GM21515 (cell line): ENCODE measurements around the gene SELENOM.
"Not testable (repeated sequence)": the region's sequence is repeated elsewhere in the genome, so short reads cannot be mapped to it uniquely, and the experiment has no call there.

Source experiments
- ATAC-seq: cut with Tn5 transposase; IDR thresholded peaks from one replicate; pipeline ENCODE4 v1.9.1; 2021; ENCODE audit not compliant: unreplicated experiment

SELENOM gene

DNA sequence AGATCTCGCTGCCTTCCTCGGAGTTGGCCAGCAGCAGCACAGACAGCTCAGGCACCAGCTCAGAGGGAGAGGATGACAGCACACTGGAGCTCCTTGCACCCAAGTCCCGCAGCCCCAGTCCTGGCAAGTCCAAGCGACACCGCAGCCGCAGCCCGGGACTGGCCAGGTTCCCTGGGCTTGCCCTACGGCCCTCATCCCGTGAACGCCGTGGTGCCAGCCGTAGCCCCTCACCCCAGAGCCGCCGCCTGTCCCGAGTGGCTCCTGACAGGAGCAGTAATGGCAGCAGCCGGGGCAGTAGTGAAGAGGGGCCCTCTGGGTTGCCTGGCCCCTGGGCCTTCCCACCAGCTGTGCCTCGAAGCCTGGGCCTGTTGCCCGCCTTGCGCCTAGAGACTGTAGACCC is 26.5 kb upstream of the SELENOM start:
- ATAC-seq, result no peak

DNA sequence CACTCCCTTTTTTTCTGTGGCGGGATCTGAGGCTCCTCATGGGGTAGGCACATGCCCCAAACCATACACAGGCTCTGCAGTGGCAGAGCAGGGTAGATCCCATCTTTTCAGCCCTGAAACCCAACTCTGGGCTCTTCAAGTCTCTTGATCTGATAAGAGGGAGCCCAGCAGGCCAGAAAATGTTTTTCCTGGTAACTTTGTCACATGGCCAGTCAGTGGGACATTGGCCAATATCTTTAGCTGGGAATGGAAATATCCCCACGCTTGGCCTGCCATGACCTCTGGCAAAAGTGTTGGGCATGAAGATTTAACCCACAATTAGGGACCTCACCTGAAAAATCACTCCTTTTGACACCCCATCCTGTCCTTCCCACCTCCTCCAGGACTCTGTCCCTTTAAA is 23.5 kb upstream of the SELENOM start:
- no peak for ATAC-seq

DNA sequence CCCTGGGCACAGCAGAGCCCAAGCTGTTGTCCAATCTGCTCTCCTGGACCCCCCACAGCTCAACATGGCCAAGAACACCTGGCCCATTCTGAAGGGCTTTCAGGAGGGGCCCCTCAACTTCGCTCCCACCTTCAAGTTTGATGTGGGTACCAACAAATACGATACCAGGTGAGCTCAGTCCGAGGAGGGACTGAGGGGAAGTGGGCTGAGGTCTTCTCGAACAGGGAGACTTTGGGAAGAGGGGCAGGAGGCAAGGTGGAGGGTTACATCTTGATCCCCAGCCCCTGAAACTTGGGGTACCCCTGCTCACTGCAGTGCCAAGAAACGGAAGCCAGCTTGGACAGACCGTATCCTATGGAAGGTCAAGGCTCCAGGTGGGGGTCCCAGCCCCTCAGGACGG is 20.8 kb upstream of the SELENOM start:
- ATAC-seq, result no peak

DNA sequence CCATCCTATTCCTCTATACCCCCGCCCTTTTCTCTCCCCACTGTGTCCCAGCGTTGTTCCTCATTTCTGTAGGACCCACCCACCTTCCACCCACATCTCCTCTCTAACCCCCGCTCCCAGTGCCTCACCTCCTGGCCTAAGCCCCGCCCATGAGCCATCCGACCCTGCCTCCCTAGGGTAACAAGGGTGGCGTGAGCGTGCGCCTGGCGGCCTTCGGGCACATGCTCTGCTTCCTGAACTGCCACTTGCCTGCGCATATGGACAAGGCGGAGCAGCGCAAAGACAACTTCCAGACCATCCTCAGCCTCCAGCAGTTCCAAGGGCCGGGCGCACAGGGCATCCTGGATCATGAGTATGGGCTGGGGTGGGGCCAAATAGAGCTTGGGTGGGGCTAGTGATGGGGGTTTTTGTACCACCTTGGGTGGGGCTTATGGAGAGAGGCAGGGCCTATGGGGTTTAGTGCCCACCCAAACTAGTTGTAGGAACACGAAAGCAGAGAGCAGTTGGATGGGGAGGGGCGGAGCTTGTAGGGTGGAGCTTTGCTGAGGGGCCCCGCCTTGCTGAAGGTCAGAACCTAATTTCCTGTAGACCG is 19.9 kb upstream of the SELENOM start:
- ATAC-seq, result no peak

DNA sequence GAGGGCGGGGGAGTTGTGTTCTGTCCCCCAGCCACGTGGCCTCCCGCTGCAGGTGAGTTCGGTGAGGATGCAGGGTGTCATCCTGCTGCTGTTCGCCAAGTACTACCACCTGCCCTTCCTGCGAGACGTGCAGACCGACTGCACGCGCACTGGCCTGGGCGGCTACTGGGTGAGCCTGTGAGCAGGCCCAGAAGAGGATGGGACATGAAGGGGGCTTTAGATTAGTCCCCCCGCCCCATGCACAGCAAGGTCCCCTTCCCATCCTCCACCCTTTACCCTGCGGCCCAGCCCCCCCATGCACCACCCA is 19.5 kb upstream of the SELENOM start:
- ATAC-seq, result no peak

DNA sequence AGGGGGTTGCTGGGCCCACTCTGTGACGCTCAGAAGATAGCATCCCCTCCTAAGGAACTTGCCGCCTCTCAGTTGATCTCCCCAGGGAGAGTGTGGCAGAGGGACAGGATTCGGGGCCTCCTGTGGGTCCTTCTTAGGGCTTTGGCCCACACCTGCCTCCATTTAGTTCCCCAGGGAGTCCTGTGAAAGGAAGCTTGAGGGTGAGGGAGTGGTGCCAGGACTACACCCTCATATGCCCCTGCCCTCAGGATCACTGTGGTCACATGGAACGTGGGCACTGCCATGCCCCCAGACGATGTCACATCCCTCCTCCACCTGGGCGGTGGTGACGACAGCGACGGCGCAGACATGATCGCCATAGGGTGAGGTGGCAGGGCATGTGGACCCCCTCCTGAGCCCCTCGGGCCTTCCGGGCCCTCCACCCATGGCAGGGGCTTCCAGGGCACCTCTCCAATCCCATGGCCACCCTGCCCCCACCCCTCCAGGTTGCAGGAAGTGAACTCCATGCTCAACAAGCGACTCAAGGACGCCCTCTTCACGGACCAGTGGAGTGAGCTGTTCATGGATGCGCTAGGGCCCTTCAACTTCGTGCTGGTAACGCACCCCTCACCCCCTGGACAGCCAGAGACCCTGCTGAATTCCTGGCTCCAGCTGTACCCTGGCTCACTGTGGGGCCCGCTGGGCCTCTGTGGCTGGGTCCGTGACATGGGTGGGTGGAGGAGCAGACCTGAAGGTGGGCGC is 18.9 kb upstream of the SELENOM start:
- ATAC-seq, result no peak

DNA sequence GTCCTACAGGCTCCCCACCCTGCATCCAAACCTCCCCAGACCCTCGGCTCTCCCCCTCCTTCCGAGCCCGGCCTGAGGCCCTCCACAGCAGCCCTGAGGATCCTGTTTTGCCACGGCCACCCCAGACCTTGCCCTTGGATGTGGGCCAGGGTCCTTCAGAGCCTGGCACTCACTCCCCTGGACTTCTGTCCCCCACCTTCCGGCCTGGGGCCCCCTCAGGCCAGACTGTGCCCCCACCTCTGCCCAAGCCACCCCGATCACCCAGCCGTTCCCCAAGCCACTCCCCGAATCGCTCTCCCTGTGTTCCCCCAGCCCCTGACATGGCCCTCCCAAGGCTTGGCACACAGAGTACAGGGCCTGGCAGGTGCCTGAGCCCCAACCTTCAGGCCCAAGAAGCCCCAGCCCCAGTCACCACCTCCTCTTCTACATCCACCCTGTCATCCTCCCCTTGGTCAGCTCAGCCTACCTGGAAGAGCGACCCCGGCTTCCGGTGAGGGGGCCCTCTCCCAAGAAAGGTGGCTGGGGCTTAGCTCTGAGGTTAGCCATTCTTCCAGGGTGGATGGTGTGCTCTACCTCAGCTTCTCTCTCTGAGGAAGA is 18.3 kb upstream of the SELENOM start:
- no peak for ATAC-seq

DNA sequence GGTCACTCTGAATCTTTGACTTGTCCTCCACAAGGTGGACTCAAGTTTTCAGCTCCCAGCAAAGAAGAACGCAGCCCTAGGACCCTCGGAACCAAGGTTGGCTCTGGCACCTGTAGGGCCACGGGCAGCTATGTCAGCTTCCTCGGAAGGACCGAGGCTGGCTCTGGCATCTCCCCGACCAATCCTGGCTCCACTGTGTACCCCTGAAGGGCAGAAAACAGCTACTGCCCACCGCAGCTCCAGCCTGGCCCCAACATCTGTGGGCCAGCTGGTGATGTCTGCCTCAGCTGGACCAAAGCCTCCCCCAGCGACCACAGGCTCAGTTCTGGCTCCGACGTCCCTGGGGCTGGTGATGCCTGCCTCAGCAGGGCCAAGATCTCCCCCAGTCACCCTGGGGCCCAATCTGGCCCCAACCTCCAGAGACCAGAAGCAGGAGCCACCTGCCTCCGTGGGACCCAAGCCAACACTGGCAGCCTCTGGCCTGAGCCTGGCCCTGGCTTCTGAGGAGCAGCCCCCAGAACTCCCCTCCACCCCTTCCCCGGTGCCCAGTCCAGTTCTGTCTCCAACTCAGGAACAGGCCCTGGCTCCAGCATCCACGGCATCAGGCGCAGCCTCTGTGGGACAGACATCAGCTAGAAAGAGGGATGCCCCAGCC is 17.6 kb upstream of the SELENOM start:
- no peak for ATAC-seq

DNA sequence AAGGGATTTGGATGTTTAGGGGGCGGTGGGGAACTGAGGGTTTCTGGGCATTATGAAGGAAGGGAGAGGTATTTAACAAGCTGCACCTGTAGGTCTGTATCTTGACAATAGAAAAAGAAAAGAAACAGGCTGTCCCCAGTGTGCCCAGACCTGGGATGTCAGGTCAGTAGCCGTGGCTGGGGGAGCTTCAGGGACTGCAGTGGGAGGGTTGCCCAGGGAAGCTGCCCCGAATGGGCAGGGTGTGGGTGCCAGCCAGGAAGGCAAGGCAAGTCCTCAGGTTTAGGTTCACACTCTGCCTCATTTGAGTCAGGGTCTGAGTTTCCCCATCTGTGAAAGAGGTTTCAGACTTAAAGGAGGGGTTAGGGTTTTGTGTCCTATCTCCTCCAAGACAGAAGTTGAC is 16.9 kb upstream of the SELENOM start:
- no peak for ATAC-seq

DNA sequence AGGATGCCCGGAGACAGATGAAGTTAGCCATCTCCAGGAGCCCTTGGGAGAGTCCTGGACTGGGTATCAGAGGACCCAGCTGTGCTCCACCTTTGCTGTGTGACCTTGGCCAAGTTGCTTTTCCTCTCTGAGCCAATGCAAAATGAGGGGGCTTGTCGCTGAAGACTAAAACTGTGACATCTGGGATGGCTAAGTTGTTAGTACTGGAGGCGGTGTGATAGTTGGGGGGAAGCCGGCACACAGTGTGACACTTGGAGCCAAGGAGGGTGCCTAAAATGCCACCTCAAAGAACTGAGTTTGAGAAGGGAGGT is 15.9 kb upstream of the SELENOM start:
- no peak for ATAC-seq

DNA sequence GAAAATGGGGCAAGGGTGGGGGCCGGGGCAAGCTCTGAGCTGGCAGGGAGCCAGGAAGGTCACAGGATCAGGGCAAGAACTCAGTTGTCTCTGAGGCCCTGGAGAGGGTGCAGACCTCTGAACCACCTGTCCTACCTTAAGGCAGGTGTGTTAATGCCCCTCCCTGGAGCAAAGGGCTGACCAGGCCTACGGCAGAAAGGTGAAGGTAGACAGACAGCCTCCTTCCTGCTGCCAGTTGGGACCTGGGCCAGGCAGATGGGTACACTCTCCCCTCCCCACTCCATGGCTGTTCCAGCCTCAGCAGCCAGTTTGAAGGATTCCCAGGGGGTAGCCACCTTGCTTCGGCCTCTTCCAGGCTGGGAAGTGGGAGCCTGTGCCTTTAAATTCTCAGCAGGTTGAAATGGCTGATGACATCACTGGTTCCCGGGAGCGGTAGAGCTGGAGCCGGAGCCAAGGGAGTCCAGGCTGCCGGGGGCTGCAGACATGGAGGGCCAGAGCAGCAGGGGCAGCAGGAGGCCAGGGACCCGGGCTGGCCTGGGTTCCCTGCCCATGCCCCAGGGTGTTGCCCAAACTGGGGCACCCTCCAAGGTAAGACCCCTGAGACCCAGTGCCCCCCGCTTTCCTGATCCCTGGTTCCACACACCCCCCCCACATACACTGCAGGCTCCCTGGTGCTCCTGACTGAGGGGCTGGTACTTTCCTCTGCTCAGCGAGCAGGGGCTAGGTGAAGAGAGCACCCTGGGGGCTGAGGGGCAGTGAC is 15.3 kb upstream of the SELENOM start, which contains the start of gene INPP5J:
Gene INPP5J (plus strand): TSS at position 435 of the 760 bp plus-strand sequence. CDS start 49 bp downstream, at position 484.
- no peak for ATAC-seq

DNA sequence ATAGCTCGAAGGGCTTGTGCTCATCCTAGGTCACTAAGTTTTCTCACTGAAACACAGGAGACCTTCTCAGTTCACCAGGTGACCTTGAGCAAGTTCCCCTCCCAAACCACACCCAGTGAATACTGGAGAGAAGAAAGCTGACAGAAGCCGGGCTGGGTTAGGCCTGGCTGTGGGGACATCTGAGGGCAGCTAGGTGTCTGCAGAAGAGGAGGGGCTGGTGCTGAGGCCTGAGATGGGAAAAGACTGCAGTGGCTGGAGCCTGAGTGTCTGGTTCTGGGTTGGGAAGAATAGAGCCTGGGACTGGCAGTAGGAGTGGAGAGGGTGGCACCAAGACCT is 14.8 kb upstream of the SELENOM start:
- no peak for ATAC-seq

DNA sequence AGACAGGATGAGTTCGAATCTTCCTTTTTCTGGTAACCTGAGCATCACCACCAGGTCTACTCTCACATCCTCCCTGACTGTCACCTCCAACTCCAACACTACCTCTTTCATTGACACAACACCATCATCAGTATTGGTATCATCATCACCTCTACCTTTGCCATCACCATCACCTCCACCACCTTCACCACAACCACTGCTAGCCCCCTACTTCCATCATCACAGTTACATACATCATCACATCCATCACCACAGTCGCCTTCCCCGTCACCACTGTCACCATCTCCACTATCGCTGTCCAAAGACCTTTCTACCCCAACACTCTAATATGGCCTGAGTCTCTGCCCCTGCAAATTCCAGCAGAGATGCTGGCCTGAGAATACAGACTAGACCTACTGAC is 14.0 kb upstream of the SELENOM start:
- no peak for ATAC-seq

DNA sequence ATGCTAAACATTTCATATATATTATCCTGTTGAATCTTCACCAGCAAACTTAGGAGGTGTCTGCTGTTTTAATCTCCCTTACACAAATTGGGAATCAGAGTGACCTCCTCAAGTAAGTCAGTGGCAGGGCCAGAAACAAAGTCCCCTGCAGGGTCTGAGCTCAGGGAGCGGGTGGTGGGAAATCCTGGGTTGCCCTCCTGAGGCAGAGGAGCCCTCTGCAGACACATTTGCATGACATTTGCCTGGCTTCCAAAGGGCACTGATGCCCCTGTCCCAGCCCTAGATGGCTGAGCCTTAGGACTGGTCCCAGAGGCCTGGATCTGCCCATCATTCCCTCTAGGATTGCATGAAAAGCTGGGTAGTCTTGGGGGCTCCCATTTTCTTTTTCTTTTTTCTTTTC is 13.3 kb upstream of the SELENOM start:
- no peak for ATAC-seq

DNA sequence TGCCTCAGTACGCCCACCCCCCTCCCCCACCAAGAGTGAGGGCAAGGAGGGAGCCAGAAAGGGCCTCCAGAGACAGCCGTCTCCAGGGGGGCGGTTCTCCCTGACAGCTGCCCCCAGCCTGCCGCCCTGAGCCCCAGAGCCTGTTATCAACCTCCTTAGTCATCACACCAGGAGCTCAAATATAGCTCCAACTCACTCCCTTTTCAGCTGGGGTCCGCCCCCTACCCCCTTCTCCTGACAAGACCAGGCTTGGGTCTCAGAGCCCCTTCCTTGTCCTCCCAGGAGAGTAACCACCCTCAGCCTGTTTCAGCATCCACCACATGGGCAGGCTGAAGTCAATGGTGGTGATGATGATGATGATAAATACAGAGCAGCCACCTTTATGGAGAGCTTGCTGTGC is 12.9 kb upstream of the SELENOM start:
- ATAC-seq, result no peak

DNA sequence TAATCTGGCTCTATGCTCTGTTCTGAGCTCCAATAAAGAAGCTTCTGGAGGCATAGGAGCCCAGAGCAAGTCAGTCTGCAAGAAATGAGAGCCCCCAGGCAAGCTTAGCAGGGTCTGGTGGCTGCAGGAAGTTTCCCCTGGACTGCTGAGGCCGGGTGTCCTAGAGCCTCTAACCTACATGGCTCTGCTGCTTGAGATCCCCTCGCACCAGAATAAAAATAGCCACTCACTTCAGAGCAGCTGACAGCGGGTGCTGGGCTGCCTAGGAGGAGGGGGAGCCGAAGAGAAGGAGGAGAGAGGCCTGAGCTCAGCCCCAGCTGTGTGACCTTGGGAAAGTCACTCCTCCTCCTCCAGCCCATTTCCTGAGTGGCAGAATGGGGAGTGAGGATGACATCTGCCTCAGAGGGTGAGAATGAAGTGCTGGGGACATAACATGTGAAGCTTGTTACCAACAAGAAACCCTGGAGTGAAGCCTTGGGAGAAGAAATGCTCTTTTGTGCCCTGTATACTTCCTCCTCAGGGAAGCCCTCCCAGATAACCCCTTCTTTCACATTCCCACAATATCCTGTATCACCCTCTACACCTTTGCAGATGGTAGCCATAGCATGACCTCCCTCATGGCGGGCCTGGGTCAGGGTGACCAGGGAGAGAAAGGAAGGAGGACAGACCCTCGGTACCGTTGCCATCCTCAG is 11.8 kb upstream of the SELENOM start:
- ATAC-seq, result no peak

DNA sequence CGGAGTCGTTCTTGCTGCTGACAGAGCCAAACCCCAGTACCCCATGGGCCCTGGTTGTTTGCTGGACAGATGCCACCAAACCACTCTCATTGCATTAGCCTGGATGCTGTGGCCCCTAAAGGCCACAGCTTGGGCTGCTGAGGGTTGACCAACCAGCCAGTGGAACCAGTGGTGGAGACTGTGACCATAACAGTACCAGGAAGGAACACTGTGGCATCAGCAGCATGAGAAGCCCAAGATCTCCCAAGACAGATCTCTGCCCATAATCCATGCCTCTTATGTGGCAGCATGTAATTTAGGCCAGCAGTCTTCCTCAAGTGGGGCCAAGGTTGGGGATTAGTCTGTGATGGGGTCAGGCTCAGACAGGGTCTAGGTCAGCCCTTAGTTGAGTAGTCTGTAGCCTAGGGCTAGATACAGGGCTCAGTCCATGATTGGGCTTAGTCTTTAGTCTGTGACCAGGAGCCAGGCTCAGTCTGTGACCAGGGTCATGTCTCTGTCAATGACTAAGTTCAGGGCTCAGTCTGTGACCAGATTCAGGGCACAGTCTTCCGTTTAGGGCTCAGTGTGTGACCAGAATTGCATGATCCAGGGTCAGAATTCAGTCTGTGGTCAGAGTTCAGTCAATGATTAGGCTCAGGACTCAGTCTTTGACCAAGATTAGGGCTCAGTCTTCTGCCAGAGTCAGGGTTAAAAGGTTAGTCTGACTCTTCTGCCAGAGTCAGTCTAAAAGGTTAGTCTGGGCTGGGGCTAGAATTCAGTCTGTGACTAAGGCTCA is 10.9 kb upstream of the SELENOM start:
- ATAC-seq, result no peak

DNA sequence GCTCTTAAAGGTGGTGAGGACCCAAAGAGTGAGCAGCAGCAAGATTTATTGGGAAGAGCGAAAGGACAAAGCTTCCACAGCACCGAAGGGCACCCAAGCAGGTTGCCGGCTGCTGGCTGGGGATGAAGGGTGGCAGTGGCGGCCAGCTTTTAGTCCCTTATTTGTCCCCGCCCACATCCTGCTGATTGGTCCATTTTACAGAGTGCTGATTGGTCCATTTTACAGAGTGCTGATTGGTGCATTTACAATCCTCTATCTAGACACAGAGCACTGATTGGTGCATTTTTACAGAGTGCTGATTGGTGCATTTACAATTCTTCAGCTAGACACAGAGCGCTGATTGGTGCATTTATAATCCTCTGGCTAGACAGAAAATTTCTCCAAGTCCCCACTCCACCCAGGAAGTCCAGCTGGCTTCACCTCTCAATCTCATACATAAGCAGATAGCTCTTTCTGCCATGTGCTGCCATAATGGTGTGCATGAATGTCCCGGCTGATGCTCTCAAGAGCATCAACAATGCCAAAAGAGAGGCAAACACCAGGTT is 5.3 kb upstream of the SELENOM start:
- ATAC-seq, result not testable (repeated sequence)

DNA sequence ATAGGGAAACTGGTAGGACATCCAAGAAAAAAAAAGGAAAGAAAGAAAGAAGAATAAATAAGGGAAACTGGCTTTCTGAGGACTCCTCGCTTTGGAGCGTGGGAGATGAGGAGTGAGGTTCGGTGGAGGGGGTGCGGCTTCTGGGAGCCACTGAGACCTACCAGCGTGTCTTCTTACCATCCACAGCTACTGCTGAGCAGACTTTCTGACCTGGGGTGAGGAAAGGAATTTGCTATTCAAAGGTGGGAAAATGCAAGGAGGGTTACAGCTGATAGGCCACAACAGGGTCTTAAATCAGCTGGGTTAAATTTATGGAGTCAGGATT is 488 bp upstream of the SELENOM start:
- ATAC-seq, result peak; percentile 17

DNA sequence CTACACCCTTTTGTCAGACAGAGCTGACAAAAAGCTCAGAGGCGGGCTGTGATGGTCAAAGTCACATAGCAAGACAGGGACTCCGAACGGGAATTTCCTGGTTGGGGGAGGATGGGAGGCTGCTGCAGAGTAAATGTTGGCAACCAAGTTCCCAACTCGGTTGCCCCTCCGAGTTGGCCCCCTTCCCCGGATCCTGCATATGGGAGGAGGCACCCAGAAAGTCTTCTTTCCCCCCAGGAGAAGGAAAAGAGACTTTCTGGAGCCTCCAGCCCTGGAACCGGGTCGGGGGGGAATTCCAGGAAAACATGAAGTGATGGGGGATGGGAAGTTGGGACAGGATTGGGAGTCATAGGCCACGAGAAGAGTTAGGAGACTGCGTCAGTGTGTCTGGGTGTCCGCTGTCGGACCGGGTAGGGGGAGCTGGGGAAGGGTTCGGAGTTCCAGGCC is 614 bp downstream of the SELENOM start:
- ATAC-seq, result no peak
